Activated B cell treated with CpG ODN at 0.5 μM for 24 hours (primary cell): Measurements from ENCODE around the gene GALNT10. TPM values are rescaled to one million over a fixed set of nuclear protein-coding genes. Genes with fewer than 3 reads are reported as not detected.

Source experiments
- ATAC-seq: fragments of 200-7000 bp; cut with Tn5 transposase; one replicate; pipeline ENCODE4 v1.10.0; 2021; ENCODE audit warnings: low read depth, mild to moderate bottlenecking, moderate library complexity
- CTCF ChIA-PET: fragments of 350-600 bp; sonication (Branson Sonifier 250); formaldehyde crosslinking; loops from one replicate; lab custom pipeline; 2021; ENCODE audit warnings: antibody characterized with exemption; lab: Charles Lee
- POLR2A ChIA-PET: fragments of 350-600 bp; sonication (Branson Sonifier 250); formaldehyde crosslinking; loops from one replicate; lab custom pipeline; 2021; ENCODE audit warnings: antibody characterized with exemption; lab: Charles Lee
- DNase-seq: peaks from one replicate; pipeline ENCODE4 v3.0.0; 2022
- H3K27ac Mint-ChIP-seq: one replicate; pipeline ENCODE4 v1.8.0; 2020; ENCODE audit warnings: mixed read lengths
- H3K27me3 Mint-ChIP-seq: one replicate; pipeline ENCODE4 v1.8.0; 2021; ENCODE audit warnings: mixed read lengths
- H3K36me3 Mint-ChIP-seq: one replicate; pipeline ENCODE4 v1.8.0; 2021; ENCODE audit warnings: low read depth, mixed read lengths
- H3K4me1 Mint-ChIP-seq: one replicate; pipeline ENCODE4 v1.8.0; 2021; ENCODE audit warnings: mixed read lengths
- H3K4me3 Mint-ChIP-seq: one replicate; pipeline ENCODE4 v1.8.0; 2020; ENCODE audit warnings: mild to moderate bottlenecking, mixed read lengths
- H3K9me3 Mint-ChIP-seq: one replicate; pipeline ENCODE4 v1.8.0; 2020; ENCODE audit warnings: mixed read lengths
- intact Hi-C: fragments of 100-400 bp; cut with micrococcal nuclease; formaldehyde crosslinking; loops from one replicate; pipeline ENCODE4 v1.15.1; 2024
- total RNA-seq: library from RNA; stranded (reverse); gene quantifications from 2 replicates; pipeline ENCODE4 v1.2.3, GENCODE V29; 2022
- TF ChIP-seq, protein P1 (sequence below): fragments of 200-600 bp; IDR thresholded peaks from one replicate; pipeline ENCODE4 v1.8.0; 2022; ENCODE audit warnings: antibody characterized with exemption, mild to moderate bottlenecking

GALNT10 gene
- total RNA-seq, 1 donor from 2014 or later: 41.5 TPM

DNA sequence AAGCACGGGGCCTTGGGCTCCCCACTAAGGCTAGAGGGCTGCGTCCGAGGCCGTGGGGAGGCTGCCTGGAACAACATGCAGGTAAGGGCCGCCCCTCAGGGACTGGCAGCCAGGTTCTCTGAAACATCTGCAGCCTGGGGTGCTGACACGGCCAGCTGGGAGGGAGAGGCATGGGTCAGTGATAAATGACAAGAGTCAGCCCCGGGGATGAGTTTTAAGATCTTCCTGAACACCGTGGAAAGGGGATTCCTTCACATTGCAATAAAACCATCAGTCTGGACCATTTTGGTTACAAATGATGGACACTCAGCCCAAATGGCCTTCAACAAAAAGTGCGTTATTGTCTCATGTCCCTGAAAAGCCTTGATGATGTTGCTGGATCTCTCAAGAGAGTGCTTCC, 222.4 kb downstream of the GALNT10 start:
- H3K36me3 Mint-ChIP-seq: peaks cover 68% of the 10 kb centered on the region
- POLR2A ChIA-PET: no interaction called here
- intact Hi-C loops: no loop called here
- CTCF ChIA-PET: no interaction called here
- TF ChIP-seq, protein P1, sequence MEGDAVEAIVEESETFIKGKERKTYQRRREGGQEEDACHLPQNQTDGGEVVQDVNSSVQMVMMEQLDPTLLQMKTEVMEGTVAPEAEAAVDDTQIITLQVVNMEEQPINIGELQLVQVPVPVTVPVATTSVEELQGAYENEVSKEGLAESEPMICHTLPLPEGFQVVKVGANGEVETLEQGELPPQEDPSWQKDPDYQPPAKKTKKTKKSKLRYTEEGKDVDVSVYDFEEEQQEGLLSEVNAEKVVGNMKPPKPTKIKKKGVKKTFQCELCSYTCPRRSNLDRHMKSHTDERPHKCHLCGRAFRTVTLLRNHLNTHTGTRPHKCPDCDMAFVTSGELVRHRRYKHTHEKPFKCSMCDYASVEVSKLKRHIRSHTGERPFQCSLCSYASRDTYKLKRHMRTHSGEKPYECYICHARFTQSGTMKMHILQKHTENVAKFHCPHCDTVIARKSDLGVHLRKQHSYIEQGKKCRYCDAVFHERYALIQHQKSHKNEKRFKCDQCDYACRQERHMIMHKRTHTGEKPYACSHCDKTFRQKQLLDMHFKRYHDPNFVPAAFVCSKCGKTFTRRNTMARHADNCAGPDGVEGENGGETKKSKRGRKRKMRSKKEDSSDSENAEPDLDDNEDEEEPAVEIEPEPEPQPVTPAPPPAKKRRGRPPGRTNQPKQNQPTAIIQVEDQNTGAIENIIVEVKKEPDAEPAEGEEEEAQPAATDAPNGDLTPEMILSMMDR: no peak
- no peak overlapping the region for H3K4me3 Mint-ChIP-seq
- H3K27ac Mint-ChIP-seq: no peak overlapping the region
- ATAC-seq (no peak), DNase-seq (no peak)
- H3K9me3 Mint-ChIP-seq: no peaks in the 10 kb centered on the region
- peaks cover 17% of the 10 kb centered on the region for H3K4me1 Mint-ChIP-seq
- no peaks in the 10 kb centered on the region for H3K27me3 Mint-ChIP-seq

DNA sequence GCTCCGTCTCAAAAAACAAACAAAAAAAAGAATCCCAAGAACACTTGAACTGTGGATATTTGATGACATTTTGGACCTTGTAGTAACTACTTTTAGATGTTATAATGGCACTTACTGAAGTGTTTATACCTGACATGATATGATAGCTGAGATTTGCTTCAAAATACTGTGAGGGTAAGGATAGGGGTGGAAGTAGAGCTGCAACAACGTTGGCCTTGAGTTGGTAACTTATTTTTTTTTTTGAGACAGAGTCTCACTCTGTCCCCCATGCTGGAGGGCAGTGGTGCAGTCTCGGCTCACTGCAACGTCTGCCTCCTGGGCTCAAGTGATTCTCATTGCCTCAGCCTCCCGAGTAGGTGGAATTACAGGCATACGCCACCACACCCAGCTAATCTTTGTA, 224.6 kb downstream of the GALNT10 start:
- Mint-ChIP-seq H3K27ac (no peak overlapping the region), H3K9me3 (no peaks in the 10 kb centered on the region), H3K4me3 (no peak overlapping the region), H3K36me3 (peaks cover 81% of the 10 kb centered on the region), H3K4me1 (peaks cover 17% of the 10 kb centered on the region), H3K27me3 (no peaks in the 10 kb centered on the region)
- intact Hi-C loops: no loop called here
- TF ChIP-seq, protein P1: no peak
- POLR2A ChIA-PET: interaction anchor here (0.6 kb wide), 1 partner anchor 341 kb away, joined by 4 read pairs; no protein-coding TSS in a partner anchor
- CTCF ChIA-PET: no interaction called here
- DNase-seq (no peak), ATAC-seq (no peak)

DNA sequence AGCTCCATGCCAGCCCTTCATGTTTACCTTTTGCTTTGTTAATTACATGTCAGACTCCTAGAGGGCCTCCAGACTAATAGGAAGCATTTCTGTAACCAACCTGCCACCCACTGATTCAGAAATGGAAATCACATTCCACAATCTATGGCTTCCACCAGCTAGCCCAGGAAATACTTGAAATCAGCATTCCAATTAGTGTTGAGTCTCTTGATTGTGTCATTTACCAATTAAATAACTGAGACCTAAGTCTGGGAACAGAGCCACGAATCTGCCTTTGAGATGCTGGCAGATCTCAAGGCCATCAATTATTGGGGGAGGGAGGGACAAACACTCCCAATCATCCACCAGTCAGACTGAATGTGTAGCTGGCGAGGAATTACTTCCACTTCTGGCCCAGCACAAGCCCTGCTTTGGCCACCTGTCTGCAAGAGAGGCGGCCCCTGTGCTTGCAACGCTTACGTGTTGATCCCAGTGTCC, 227.8 kb downstream of the GALNT10 start:
- ChIA-PET POLR2A (no interaction called here), CTCF (no interaction called here)
- H3K36me3 Mint-ChIP-seq: peaks cover 75% of the 10 kb centered on the region
- ATAC-seq (no peak), DNase-seq (no peak)
- peaks cover 9% of the 10 kb centered on the region for H3K9me3 Mint-ChIP-seq
- H3K4me3 Mint-ChIP-seq: no peak overlapping the region
- no peaks in the 10 kb centered on the region for H3K27me3 Mint-ChIP-seq
- TF ChIP-seq, protein P1: no peak
- H3K4me1 Mint-ChIP-seq: peaks cover 17% of the 10 kb centered on the region
- H3K27ac Mint-ChIP-seq: no peak overlapping the region
- intact Hi-C loops: no loop called here

DNA sequence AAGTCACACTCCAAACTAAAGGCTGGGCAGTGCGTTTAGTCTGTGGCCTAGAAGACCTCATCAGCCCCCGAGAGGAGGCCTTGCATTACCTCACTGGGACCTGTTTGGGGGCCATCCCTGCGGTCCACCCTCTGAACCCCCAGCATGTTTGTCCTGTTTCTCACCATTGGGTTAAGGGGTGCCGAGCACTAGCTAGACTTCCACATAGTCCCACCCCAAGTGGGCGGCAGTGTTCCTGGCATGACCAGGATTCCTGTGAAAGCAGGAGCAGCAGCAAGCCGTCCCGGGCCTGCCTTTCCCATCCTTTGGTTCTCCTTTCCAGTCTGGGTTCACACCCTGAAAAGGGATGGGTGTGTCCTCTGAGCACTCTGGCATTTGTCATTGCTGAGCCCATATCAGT, 228.7 kb downstream of the GALNT10 start:
- peaks cover 76% of the 10 kb centered on the region for H3K36me3 Mint-ChIP-seq
- peaks cover 15% of the 10 kb centered on the region for H3K9me3 Mint-ChIP-seq
- TF ChIP-seq, protein P1: no peak
- intact Hi-C loops: no loop called here
- peaks cover 17% of the 10 kb centered on the region for H3K4me1 Mint-ChIP-seq
- ChIA-PET POLR2A (no interaction called here), CTCF (no interaction called here)
- no peak for DNase-seq
- H3K27me3 Mint-ChIP-seq: no peaks in the 10 kb centered on the region
- H3K4me3 Mint-ChIP-seq: no peak overlapping the region
- H3K27ac Mint-ChIP-seq: no peak overlapping the region
- no peak for ATAC-seq

DNA sequence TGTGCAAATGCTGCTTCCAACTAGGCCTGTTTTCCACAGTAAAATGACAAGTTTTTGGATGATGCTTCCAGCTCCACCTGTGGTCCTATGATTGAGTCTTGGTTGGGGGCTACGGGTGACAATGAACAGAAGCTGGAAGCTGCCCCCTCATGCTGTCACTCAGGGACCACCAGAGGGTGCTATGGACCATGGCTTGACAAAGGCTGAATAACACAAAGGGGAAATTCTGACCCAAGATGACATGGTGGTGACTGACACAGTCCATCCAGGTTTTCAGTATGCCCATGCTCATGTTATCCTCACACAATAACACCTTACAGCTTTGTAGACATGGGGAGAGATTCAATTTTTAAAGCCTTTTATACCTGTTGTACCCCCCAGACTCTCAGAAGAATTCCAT, 231.3 kb downstream of the GALNT10 start:
- Mint-ChIP-seq H3K4me3 (no peak overlapping the region), H3K36me3 (peaks cover 66% of the 10 kb centered on the region), H3K27ac (no peak overlapping the region), H3K4me1 (peaks cover 3% of the 10 kb centered on the region), H3K27me3 (no peaks in the 10 kb centered on the region), H3K9me3 (peaks cover 16% of the 10 kb centered on the region)
- peak; percentile 18 for ATAC-seq
- no peak for DNase-seq
- POLR2A ChIA-PET: no interaction called here
- intact Hi-C loops: no loop called here
- CTCF ChIA-PET: interaction anchor here (0.7 to 2.8 kb wide), 4 partner anchors 11 to 218 kb away, joined by 3 to 10 read pairs (median 3); no protein-coding TSS in a partner anchor
- TF ChIP-seq, protein P1: no peak
